Ascending aorta (tissue), 2 donors: ENCODE data around the gene SV2B. TPM values are rescaled to one million over a fixed set of nuclear protein-coding genes. Genes with fewer than 3 reads are reported as not detected.
"Not testable (repeated sequence)": the region's sequence is repeated elsewhere in the genome, so short reads cannot be mapped to it uniquely, and the experiment has no call there.

ENCODE experiments used
- DNase-seq, 2 donors: peaks; one replicate each; pipeline ENCODE4 v3.0.0-alpha.2; 2019; ENCODE audit warnings: low spot score in 2 of 2
- H3K27ac ChIP-seq, 2 donors: fragments of 200-600 bp; sonication (generic); one replicate each; pipeline ENCODE4 v1.5.1; 2016 to 2017; ENCODE audit warnings: mild to moderate bottlenecking in 1 of 2
- H3K27me3 ChIP-seq: fragments of 200-600 bp; sonication (generic); one replicate; pipeline ENCODE4 v1.5.1; 2017
- H3K36me3 ChIP-seq, 2 donors: fragments of 200-600 bp; sonication (generic); one replicate each; pipeline ENCODE4 v1.5.1; 2016
- H3K4me1 ChIP-seq, 2 donors: fragments of 200-600 bp; sonication (generic); one replicate each; pipeline ENCODE4 v1.5.1; 2016 to 2017; ENCODE audit warnings: mild to moderate bottlenecking in 1 of 2
- H3K4me3 ChIP-seq, 2 donors: fragments of 200-600 bp; sonication (generic); one replicate each; pipeline ENCODE4 v1.5.1; 2016 to 2017; ENCODE audit warnings: mild to moderate bottlenecking in 1 of 2
- H3K9me3 ChIP-seq, 2 donors: fragments of 200-600 bp; sonication (generic); one replicate each; pipeline ENCODE4 v1.5.1; 2016
- intact Hi-C: fragments of 100-400 bp; cut with DNase I; formaldehyde crosslinking; loops from one replicate; pipeline ENCODE4 v1.15.1; 2023
- total RNA-seq: library from RNA; depleted of rRNA; stranded (reverse); fragments of >200 nt; gene quantifications from one replicate; pipeline ENCODE4 v1.1.0, GENCODE V29; 2016
- TF ChIP-seq, protein P1 (sequence below), 3 experiments: fragments of 200-600 bp in 2 of 3; fragments of 450-650 bp in 1 of 3; sonication (generic) in 2 of 3; IDR thresholded peaks; one replicate each; pipeline ENCODE4 v1.5.1; 2016 to 2019; ENCODE audit warnings: antibody characterized with exemption in 3 of 3, mild to moderate bottlenecking in 1 of 3, moderate library complexity in 1 of 3

Gene SV2B
- total RNA-seq, 1 donor from 2014 or later, result 0.11 TPM

DNA sequence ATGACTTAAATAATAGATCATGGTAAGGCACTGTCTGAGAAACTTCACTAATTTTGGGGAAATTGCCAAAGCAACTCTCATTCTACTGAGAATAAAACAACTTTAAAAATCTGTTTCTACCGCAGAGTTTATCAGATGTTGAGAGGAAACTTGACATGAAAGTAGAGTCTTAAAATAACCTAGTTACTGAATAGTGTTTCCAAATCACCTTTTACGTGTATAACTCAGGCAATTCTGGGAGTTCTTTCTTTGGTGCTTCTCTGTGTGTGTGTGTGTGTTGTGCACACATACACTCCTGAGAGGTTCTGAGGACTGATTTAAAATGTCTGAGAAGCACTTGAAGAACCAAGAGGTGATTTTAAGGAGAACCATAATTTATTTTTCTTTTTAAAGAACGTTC, 236.6 kb downstream of the SV2B start:
- intact Hi-C loops, result no loop called here

GRCh38 chr15:91338766-91339165, 238.7 kb downstream of the SV2B start:
- TF ChIP-seq, protein P1, sequence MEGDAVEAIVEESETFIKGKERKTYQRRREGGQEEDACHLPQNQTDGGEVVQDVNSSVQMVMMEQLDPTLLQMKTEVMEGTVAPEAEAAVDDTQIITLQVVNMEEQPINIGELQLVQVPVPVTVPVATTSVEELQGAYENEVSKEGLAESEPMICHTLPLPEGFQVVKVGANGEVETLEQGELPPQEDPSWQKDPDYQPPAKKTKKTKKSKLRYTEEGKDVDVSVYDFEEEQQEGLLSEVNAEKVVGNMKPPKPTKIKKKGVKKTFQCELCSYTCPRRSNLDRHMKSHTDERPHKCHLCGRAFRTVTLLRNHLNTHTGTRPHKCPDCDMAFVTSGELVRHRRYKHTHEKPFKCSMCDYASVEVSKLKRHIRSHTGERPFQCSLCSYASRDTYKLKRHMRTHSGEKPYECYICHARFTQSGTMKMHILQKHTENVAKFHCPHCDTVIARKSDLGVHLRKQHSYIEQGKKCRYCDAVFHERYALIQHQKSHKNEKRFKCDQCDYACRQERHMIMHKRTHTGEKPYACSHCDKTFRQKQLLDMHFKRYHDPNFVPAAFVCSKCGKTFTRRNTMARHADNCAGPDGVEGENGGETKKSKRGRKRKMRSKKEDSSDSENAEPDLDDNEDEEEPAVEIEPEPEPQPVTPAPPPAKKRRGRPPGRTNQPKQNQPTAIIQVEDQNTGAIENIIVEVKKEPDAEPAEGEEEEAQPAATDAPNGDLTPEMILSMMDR (IDR thresholded peaks at IDR 0.05), result no peak
- no peaks in the 10 kb centered on the region for H3K27me3 ChIP-seq
- H3K9me3 ChIP-seq, result no peaks in the 10 kb centered on the region
- H3K4me1 ChIP-seq, result no peaks in the 10 kb centered on the region
- H3K27ac ChIP-seq, result no peak overlapping the region
- no peak overlapping the region for H3K4me3 ChIP-seq
- H3K36me3 ChIP-seq, result no peaks in the 10 kb centered on the region
- no peak for DNase-seq
- intact Hi-C loops, result no loop called here

More for the DNA sequence above, 236.6 kb downstream of the SV2B start:
- TF ChIP-seq, protein P1 (IDR thresholded peaks at IDR 0.05), result no peak
- Histone ChIP-seq H3K4me3 (no peak overlapping the region), H3K27me3 (no peaks in the 10 kb centered on the region), H3K36me3 (no peaks in the 10 kb centered on the region), H3K9me3 (no peaks in the 10 kb centered on the region), H3K27ac (no peak overlapping the region), H3K4me1 (no peaks in the 10 kb centered on the region)
- DNase-seq, result no peak

DNA sequence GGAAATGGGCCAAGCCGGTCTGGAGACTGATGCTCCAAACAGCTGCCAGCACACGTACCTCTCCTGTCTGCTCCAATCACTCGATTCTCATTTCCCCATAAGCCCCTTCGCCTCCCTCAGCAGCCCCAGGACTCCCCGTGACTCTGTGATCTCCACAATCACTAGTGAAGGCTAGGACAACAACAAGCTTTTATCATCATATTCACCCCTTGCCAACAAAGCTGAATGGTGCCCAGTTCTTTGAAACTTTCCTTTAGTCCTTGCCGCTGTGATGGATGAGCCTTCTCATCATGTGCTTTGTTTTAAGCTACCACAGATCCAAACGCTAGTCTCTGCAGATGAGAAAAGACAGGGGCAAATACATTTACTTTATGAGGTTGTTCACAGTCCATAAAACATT, 242.0 kb downstream of the SV2B start:
- Histone ChIP-seq H3K4me1 (no peaks in the 10 kb centered on the region), H3K27me3 (no peaks in the 10 kb centered on the region), H3K9me3 (no peaks in the 10 kb centered on the region), H3K4me3 (no peak overlapping the region), H3K27ac (no peak overlapping the region), H3K36me3 (no peaks in the 10 kb centered on the region)
- DNase-seq, result no peak
- intact Hi-C loops, result no loop called here
- TF ChIP-seq, protein P1 (IDR thresholded peaks at IDR 0.05), result no peak

DNA sequence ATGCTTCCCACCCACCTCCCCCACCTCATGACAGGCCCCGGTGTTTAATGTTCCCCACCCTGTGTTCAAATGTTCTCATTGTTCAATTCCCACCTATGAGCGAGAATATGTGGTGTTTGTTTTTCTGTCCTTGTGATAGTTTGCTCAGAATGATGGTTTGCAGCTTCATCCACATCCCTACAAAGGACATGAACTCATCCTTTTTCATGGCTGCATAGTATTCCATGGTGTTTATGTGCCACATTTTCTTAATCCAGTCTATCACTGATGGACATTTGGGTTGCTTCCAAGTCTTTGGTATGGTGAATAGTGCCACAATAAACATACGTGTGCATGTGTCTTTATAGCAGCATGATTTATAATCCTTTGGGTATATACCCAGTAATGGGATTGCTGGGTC, 244.9 kb downstream of the SV2B start:
- not testable (repeated sequence) for H3K27me3 ChIP-seq, H3K9me3 ChIP-seq

DNA sequence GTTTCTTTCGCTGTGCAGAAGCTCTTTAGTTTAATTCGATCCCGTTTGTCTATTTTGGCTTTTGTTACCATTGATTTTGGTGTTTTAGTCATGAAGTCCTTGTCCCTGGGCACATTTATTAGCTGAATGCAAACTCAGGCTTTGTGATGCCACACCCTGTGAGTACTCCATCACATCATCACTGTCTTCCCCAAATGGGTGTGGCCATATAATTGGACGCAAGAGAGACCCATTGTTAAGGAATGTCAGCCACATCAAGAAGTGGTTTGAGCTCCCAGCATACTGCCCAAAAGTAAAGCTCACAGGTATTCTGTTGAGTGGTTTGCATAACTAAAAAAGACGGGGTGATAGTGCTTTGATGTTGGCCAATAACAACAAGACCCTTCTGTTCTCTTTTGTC, 245.7 kb downstream of the SV2B start:
- DNase-seq, result no peak
- H3K9me3 ChIP-seq, result no peaks in the 10 kb centered on the region
- H3K27me3 ChIP-seq, result no peaks in the 10 kb centered on the region
- H3K4me3 ChIP-seq, result no peak overlapping the region
- H3K27ac ChIP-seq, result no peak overlapping the region
- no peaks in the 10 kb centered on the region for H3K36me3 ChIP-seq
- intact Hi-C loops, result no loop called here
- H3K4me1 ChIP-seq, result no peaks in the 10 kb centered on the region
- TF ChIP-seq, protein P1 (IDR thresholded peaks at IDR 0.05), result no peak

More for the DNA sequence above, 244.9 kb downstream of the SV2B start:
- H3K27ac ChIP-seq, DNase-seq, H3K36me3 ChIP-seq, H3K4me1 ChIP-seq, H3K4me3 ChIP-seq, intact Hi-C loops: not testable (repeated sequence)

- TF ChIP-seq, protein P1 (IDR thresholded peaks at IDR 0.05), result no peak
- Histone ChIP-seq H3K27ac (no peak overlapping the region), H3K36me3 (no peaks in the 10 kb centered on the region), H3K4me3 (no peak overlapping the region), H3K27me3 (no peaks in the 10 kb centered on the region), H3K4me1 (no peaks in the 10 kb centered on the region), H3K9me3 (no peaks in the 10 kb centered on the region)
- intact Hi-C loops, result no loop called here
- no peak for DNase-seq
Measured at GRCh38 chr15:91346259-91346658, 246.2 kb downstream of the SV2B start.
